Colonic mucosa (tissue), 4 donors: ENCODE measurements around the gene CST1. TPM values are rescaled to one million over a fixed set of nuclear protein-coding genes. Genes with fewer than 3 reads are reported as not detected.
A peak's percentile ranks its signal among the peaks of the same experiment; 100 is the strongest.
"Not testable (repeated sequence)": the region's sequence is repeated elsewhere in the genome, so short reads cannot be mapped to it uniquely, and the experiment has no call there.

Source experiments
- DNase-seq: peaks from one replicate; pipeline ENCODE4 v3.0.0-alpha.2; 2020
- H3K27ac ChIP-seq: fragments of 200-600 bp; one replicate; pipeline ENCODE4 v1.8.0; 2021
- H3K27me3 ChIP-seq: fragments of 200-600 bp; one replicate; pipeline ENCODE4 v1.8.0; 2021
- H3K36me3 ChIP-seq: fragments of 200-600 bp; one replicate; pipeline ENCODE4 v1.8.0; 2021
- H3K4me1 ChIP-seq: fragments of 200-600 bp; one replicate; pipeline ENCODE4 v1.8.0; 2021; ENCODE audit warnings: mild to moderate bottlenecking
- H3K4me3 ChIP-seq: fragments of 200-600 bp; one replicate; pipeline ENCODE4 v1.8.0; 2021
- H3K9ac ChIP-seq, 2 donors: one replicate each; pipeline ENCODE4 v1.7.0; 2013; ENCODE audit warnings: control low read depth in 2 of 2, low read depth in 2 of 2, low read length in 2 of 2
- H3K9me3 ChIP-seq: fragments of 200-600 bp; one replicate; pipeline ENCODE4 v1.8.0; 2021
- intact Hi-C: fragments of 100-400 bp; cut with DNase I; formaldehyde crosslinking; loops from one replicate; pipeline ENCODE4 v1.14.1; 2022
- total RNA-seq, 2 donors: library from RNA; stranded (reverse); fragmentation: NEBNext Ultra II Directional in 1 of 2; extraction: Animal tissue kit (Norgen Biotek cat#: 25700) in 1 of 2; gene quantifications; one replicate each; pipeline ENCODE4 v1.2.1, GENCODE V29; 2021
- TF ChIP-seq, protein P1 (sequence below): fragments of 200-600 bp; IDR thresholded peaks from one replicate; pipeline ENCODE4 v1.8.0; 2022; ENCODE audit warnings: antibody characterized with exemption, mild to moderate bottlenecking
- donor health status: healthy.
- donor health status: DM: no; HTN: no; CAD: no.
- donor health status: DM: no; HTN: no; CAD: no.

Gene CST1, protein sequence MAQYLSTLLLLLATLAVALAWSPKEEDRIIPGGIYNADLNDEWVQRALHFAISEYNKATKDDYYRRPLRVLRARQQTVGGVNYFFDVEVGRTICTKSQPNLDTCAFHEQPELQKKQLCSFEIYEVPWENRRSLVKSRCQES
- not detected for total RNA-seq

- H3K4me1 ChIP-seq, intact Hi-C loops, H3K27me3 ChIP-seq: not testable (repeated sequence)
Observed at GRCh38 chr20:23750786-23751185, at the start of gene CST1. Gene CST1 (minus strand): TSS chr20:23750935. CDS start chr20:23750866, 69 bp downstream.

DNA sequence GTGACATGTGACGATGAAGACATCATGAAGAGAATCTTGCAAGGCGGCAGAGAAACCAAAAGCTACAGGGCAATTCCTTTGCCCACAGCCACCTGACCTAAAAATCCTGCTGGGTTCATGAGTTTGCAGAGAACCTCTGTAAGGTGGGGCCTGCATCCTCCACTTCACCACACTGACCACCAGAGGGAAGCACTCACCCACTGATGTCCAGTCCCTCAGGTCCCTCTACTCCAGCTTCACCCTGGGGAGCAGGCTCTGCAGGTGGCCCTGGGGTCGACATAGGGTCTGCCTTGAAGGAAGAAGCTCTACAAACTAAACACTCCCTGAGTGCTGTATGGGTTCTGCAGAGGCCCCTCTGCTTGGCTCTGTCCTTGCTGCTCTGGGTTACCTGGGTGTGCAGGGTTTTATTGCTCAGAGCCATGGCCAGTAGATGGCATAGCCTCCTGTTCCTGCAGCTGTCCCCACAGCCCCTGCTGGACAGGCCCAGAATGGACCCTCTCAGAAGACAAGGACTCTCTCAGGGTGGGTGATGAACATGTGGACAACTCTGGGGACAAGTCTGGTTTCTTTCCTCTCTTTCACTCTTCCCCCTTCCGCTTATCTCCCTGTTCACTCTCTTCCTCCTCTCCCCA lies 48.6 kb upstream of the CST1 start:
- H3K27ac ChIP-seq, H3K27me3 ChIP-seq, H3K9me3 ChIP-seq, H3K4me3 ChIP-seq, H3K36me3 ChIP-seq, intact Hi-C loops, H3K9ac ChIP-seq, H3K4me1 ChIP-seq: not testable (repeated sequence)
- peak; percentile 35 for DNase-seq
- TF ChIP-seq, protein P1, sequence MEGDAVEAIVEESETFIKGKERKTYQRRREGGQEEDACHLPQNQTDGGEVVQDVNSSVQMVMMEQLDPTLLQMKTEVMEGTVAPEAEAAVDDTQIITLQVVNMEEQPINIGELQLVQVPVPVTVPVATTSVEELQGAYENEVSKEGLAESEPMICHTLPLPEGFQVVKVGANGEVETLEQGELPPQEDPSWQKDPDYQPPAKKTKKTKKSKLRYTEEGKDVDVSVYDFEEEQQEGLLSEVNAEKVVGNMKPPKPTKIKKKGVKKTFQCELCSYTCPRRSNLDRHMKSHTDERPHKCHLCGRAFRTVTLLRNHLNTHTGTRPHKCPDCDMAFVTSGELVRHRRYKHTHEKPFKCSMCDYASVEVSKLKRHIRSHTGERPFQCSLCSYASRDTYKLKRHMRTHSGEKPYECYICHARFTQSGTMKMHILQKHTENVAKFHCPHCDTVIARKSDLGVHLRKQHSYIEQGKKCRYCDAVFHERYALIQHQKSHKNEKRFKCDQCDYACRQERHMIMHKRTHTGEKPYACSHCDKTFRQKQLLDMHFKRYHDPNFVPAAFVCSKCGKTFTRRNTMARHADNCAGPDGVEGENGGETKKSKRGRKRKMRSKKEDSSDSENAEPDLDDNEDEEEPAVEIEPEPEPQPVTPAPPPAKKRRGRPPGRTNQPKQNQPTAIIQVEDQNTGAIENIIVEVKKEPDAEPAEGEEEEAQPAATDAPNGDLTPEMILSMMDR: peak; percentile 49

More at GRCh38 chr20:23750786-23751185, at the start of gene CST1:
- H3K9me3 ChIP-seq, H3K36me3 ChIP-seq, H3K9ac ChIP-seq, H3K27ac ChIP-seq, H3K4me3 ChIP-seq, DNase-seq: not testable (repeated sequence)

DNA sequence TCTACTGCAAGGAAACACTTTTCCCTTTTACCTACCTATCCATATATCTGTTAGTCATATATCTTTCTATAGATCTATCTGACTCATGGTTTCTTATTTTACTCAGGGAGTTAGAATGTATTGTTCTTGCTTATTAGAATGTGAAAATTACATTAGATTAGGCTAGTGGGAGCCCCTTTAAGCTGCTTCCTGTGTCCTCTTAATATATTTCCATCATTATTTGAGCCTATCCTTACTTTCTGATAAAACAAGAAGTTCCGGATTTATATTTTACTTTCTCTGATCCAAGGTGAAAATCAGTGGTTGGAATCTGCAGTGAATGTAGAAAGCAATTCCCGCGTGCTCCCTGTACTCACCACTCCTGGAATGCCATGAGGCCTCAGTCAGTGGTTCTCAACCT lies 44.8 kb upstream of the CST1 start:
- H3K27ac ChIP-seq: no peak overlapping the region
- H3K27me3 ChIP-seq: no peaks in the 10 kb centered on the region
- H3K4me3 ChIP-seq: no peak overlapping the region
- TF ChIP-seq, protein P1: no peak
- intact Hi-C loops: no loop called here
- no peaks in the 10 kb centered on the region for H3K9me3 ChIP-seq
- no peaks in the 10 kb centered on the region for H3K36me3 ChIP-seq
- no peak overlapping the region for H3K9ac ChIP-seq
- no peaks in the 10 kb centered on the region for H3K4me1 ChIP-seq
- no peak for DNase-seq

- H3K27me3 ChIP-seq: no peaks in the 10 kb centered on the region
- DNase-seq: no peak
- intact Hi-C loops: no loop called here
- no peak overlapping the region for H3K27ac ChIP-seq
- H3K36me3 ChIP-seq: no peaks in the 10 kb centered on the region
- no peak overlapping the region for H3K4me3 ChIP-seq
- no peaks in the 10 kb centered on the region for H3K9me3 ChIP-seq
- TF ChIP-seq, protein P1: no peak
- H3K9ac ChIP-seq: no peak overlapping the region
- H3K4me1 ChIP-seq: no peaks in the 10 kb centered on the region
Observed at GRCh38 chr20:23794841-23795240, 44.1 kb upstream of the CST1 start.

GRCh38 chr20:23794065-23794464 lies 43.3 kb upstream of the CST1 start:
- Histone ChIP-seq H3K9ac (no peak overlapping the region), H3K27me3 (no peaks in the 10 kb centered on the region), H3K9me3 (no peaks in the 10 kb centered on the region), H3K27ac (no peak overlapping the region), H3K4me1 (no peaks in the 10 kb centered on the region), H3K36me3 (no peaks in the 10 kb centered on the region), H3K4me3 (no peak overlapping the region)
- intact Hi-C loops: no loop called here
- DNase-seq: no peak
- TF ChIP-seq, protein P1: no peak

- no peaks in the 10 kb centered on the region for H3K9me3 ChIP-seq
- intact Hi-C loops: no loop called here
- no peak overlapping the region for H3K9ac ChIP-seq
- no peaks in the 10 kb centered on the region for H3K4me1 ChIP-seq
- no peak for DNase-seq
- H3K27ac ChIP-seq: no peak overlapping the region
- H3K27me3 ChIP-seq: no peaks in the 10 kb centered on the region
- H3K4me3 ChIP-seq: no peak overlapping the region
- TF ChIP-seq, protein P1: no peak
- no peaks in the 10 kb centered on the region for H3K36me3 ChIP-seq
Observed at GRCh38 chr20:23783447-23783846, 32.7 kb upstream of the CST1 start.
